Measurements from ENCODE around the gene EYS. TPM values are rescaled to one million over a fixed set of nuclear protein-coding genes. Genes with fewer than 3 reads are reported as not detected.
A peak's percentile ranks its signal among the peaks of the same experiment; 100 is the strongest.
"Not testable (repeated sequence)": the region's sequence is repeated elsewhere in the genome, so short reads cannot be mapped to it uniquely, and the experiment has no call there.

The EYS gene
- total RNA-seq, 1 donor from 2014 or later, result 0.41 TPM

DNA sequence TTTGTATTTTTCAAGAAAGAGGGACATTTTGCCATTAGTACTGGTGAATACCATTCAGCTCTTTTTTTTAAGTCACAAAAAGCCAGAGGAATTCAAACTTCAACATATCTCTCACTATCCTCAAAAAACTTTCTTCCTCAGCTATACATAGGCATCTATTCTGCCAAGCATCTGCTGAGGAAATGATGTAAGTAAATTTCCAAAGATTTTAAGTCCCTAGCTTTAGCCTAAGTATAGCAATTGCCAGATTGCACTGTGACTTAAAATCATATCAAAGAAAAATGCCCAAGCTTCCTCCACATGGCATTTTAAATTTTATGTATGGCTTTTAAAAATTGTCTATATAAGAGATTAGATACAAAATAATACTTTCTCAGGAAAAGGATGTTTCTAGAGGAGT is 237.4 kb downstream of the EYS start:
- no peak for DNase-seq (ENCODE audit: extremely low read depth, low read depth, low spot score)

- DNase-seq (ENCODE audit: extremely low read depth, low read depth, low spot score), result no peak
Observed at GRCh38 chr6:65468307-65468706, 238.7 kb downstream of the EYS start.

GRCh38 chr6:65461121-65461520 is 245.9 kb downstream of the EYS start:
- DNase-seq (ENCODE audit: extremely low read depth, low read depth, low spot score), result no peak

- DNase-seq (ENCODE audit: extremely low read depth, low read depth, low spot score), result no peak
Observed at GRCh38 chr6:65452333-65452732, 254.7 kb downstream of the EYS start.

- no peak for DNase-seq (ENCODE audit: extremely low read depth, low read depth, low spot score)
Observed at GRCh38 chr6:65450451-65450850, 256.6 kb downstream of the EYS start.

- no peak for DNase-seq (ENCODE audit: extremely low read depth, low read depth, low spot score)
Observed at GRCh38 chr6:65449926-65450325, 257.1 kb downstream of the EYS start.

DNA sequence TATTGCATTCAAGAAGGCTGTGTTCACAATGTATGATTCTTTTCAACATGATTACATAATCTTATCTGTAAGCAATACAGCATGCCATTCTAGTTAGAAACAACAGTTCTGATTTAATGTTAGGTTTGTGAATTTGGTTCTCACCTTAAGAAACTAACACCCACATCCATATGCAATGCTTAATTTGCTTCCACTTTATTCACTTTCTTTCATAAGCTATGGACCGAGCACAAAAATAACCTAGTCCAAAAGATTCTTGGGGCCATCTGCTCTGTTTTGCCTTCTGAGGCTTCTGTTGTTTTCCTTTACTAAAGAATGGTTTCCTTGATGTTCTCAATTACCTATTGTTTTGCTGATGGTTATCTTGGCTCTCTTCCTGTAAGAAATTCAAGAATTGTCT is 258.2 kb downstream of the EYS start:
- DNase-seq (ENCODE audit: extremely low read depth, low read depth, low spot score), result no peak

DNA sequence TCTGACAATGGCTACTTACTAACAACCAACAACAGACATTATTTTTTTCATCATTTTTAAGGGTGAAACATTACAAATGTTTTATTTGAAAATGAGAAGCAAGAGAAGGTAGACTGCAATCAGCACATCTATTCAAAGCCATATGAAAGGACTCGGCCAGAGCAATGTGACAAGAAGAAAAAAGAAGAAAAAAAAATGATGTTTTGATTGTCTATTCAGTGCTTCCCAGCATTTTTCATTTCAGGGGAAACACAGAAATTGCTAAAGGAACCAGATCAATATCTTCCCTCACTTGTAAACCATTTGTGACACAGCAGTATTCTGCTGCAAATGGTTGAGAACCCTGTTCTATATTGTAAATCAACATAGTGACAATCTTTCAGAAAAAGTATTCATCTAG is 270.7 kb downstream of the EYS start:
- no peak for DNase-seq (ENCODE audit: extremely low read depth, low read depth, low spot score)

DNA sequence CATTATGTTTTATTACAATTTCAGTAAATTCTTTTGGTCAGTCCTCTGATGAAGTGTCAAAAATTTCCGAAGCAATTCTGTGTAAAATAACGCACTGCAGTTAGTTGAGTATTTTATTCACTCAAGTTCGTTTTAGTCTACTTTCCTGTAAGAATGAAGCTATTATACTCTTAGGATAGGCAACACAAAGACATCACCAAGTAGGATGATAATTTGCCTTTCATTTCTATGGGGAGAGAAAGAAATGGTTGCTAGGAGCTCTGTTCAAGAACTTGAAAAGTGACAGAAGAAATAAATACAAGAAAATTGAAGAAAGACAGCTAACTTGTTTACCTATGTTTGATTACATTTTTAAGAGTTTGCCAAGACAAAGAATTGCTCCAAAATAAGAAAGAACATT is 290.4 kb downstream of the EYS start:
- no peak for DNase-seq (ENCODE audit: extremely low read depth, low read depth, low spot score)

- DNase-seq (ENCODE audit: extremely low read depth, low read depth, low spot score), result no peak
Observed at GRCh38 chr6:65410309-65410708, 296.7 kb downstream of the EYS start.

GRCh38 chr6:65402564-65402963 is 304.5 kb downstream of the EYS start:
- DNase-seq (ENCODE audit: extremely low read depth, low read depth, low spot score), result no peak

- DNase-seq (ENCODE audit: extremely low read depth, low read depth, low spot score), result no peak
Observed at GRCh38 chr6:65399355-65400084, 307.5 kb downstream of the EYS start.

- DNase-seq (ENCODE audit: extremely low read depth, low read depth, low spot score), result no peak
Observed at GRCh38 chr6:65398851-65399250, 308.2 kb downstream of the EYS start.

- no peak for DNase-seq (ENCODE audit: extremely low read depth, low read depth, low spot score)
Observed at GRCh38 chr6:65350530-65350929, 356.5 kb downstream of the EYS start.

GRCh38 chr6:65302655-65303054 is 404.4 kb downstream of the EYS start:
- not testable (repeated sequence) for DNase-seq (ENCODE audit: extremely low read depth, low read depth, low spot score)

DNA sequence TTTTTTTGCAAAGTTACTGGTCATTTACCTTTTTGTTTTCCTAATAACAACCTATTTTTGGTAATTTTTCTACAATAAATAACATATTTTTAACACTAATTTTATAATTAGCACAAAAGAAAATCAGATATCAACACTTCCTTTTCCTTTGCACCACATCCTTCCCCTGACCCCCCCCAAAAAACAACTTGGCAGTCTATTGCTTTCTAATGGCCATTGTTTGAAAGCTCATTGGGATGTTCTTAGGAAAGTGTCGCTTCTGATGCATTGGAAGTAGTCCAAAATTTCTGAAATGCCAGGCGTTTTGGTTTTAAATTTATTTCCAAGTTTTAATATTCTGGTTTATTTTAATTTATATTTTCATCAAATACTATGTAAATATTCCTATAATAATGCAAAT is 407.8 kb downstream of the EYS start:
- no peak for DNase-seq (ENCODE audit: extremely low read depth, low read depth, low spot score)

- no peak for DNase-seq (ENCODE audit: extremely low read depth, low read depth, low spot score)
Observed at GRCh38 chr6:65295812-65296211, 411.2 kb downstream of the EYS start.

- peak; percentile 61 for DNase-seq (ENCODE audit: extremely low read depth, low read depth, low spot score)
Observed at GRCh38 chr6:65289491-65289890, 417.5 kb downstream of the EYS start.

DNA sequence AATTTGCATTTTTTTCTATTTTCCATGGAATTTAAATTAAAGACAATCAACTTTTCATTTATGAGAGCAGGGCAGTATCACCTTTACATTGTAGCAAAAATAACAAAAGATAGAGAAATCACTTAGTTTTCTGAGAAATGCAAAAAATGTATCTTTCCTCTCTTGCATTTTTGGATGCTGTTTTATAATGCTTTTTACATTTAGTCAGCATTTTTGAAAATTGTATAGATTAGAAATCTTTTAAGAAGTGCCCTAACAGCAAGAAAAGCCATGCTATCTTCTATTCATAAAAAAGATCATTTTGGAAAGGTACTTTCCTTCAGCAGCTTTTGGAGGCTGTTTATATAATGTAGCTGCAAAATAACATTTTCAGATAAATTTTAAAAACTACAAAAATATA is 421.8 kb downstream of the EYS start:
- DNase-seq (ENCODE audit: extremely low read depth, low read depth, low spot score), result no peak

GRCh38 chr6:65280060-65280459 is 427.0 kb downstream of the EYS start:
- DNase-seq (ENCODE audit: extremely low read depth, low read depth, low spot score), result no peak

DNA sequence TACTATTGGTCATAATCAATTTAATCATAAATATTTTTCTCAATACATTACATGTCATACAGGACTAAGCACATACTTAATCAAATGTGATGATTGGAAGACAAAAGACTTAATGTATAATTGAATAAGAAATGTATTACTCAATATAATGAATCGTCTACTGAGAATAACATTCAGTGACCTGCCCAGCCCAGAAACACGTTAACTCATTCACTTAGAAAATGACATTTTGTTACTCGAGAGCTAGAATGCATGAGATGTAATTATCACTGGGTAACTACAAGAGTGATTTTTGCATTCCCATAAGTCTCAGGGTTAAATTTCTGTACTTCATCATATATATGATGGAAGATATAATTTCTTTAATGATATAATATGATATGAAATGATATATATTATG is 444.8 kb downstream of the EYS start:
- DNase-seq (ENCODE audit: extremely low read depth, low read depth, low spot score), result no peak

- DNase-seq (ENCODE audit: extremely low read depth, low read depth, low spot score), result no peak
Observed at GRCh38 chr6:65259982-65260381, 447.0 kb downstream of the EYS start.

DNA sequence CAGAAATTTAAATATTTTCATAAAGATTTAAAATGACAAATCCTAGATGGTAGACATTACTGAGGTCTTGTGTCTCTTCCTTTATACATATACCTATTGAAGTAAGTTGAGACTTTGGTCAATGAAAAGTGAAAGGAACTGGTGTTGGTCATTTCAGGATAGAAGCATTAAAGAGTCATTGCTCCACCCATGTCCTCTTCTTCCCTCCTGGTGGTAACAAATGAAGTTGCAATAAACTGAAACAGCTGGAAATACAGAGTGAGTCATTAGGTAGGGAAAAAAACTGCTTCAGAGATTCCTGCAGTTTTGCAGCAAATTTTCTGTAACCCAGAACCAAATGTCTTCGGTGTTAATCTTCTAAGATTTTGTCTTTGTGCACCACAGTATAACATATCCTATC is 448.0 kb downstream of the EYS start:
- DNase-seq (ENCODE audit: extremely low read depth, low read depth, low spot score), result no peak

Data from glomerular endothelial cell (primary cell).